Endothelial cell of umbilical vein (primary cell): ENCODE results near the gene EPS8L1. TPM values are rescaled to one million over a fixed set of nuclear protein-coding genes. Genes with fewer than 3 reads are reported as not detected.

Experiments used
- BruUV-seq: library from RNA; stranded (reverse); fragments of 400-500 nt; replicated peaks from 2 replicates; lab custom pipeline; 2021; lab: Mats Ljungman, UMichigan
- CTCF ChIA-PET: fragments of 300-600, 350-600 bp; sonication (Branson Sonifier 250); formaldehyde crosslinking; loops from one replicate; lab custom pipeline; 2021; ENCODE audit warnings: antibody characterized with exemption, inconsistent platforms; lab: Charles Lee
- POLR2A ChIA-PET: fragments of 300-600, 350-600 bp; sonication (Branson Sonifier 250); formaldehyde crosslinking; loops from one replicate; lab custom pipeline; 2021; ENCODE audit warnings: antibody characterized with exemption, inconsistent platforms; lab: Charles Lee
- DNase-seq: peaks from one replicate; pipeline ENCODE4 v3.0.0-alpha.2; 2011; ENCODE audit warnings: low read depth, low spot score
- FAIRE-seq: peaks from 2 replicates; lab custom pipeline; 2011; peaks lifted over from hg19 to GRCh38; lab: Jason Lieb, UNC
- H2AFZ ChIP-seq: 2 replicates; pipeline ENCODE4 v1.6.0; 2012; ENCODE audit warnings: low read depth, low read length, control low read depth, inconsistent platforms
- H3K27ac ChIP-seq: 2 replicates; pipeline ENCODE4 v1.5.1; 2011; ENCODE audit warnings: low read depth, mild to moderate bottlenecking, control low read depth, low read length, moderate library complexity; ENCODE audit not compliant: insufficient read depth
- H3K27me3 ChIP-seq, 2 experiments: 2 replicates each; pipeline versions ENCODE4 v1.6.0 to v1.6.1; 2011; ENCODE audit warnings: low read length in 2 of 2, mixed read lengths in 1 of 2; ENCODE audit not compliant: control insufficient read depth in 2 of 2, insufficient read depth in 2 of 2
- H3K36me3 ChIP-seq, 2 experiments: 2 replicates in 1 of 2; 3 replicates in 1 of 2; pipeline ENCODE4 v1.5.1; 2011; ENCODE audit warnings: low read length in 2 of 2, mild to moderate bottlenecking in 1 of 2, moderate library complexity in 1 of 2; ENCODE audit not compliant: control insufficient read depth in 2 of 2, insufficient read depth in 2 of 2; ENCODE audit errors: extremely low read depth in 1 of 2
- H3K4me1 ChIP-seq: 3 replicates; pipeline ENCODE4 v1.5.1; 2011; ENCODE audit warnings: mild to moderate bottlenecking, low read length; ENCODE audit not compliant: control insufficient read depth, insufficient read depth; ENCODE audit errors: extremely low read depth
- H3K4me2 ChIP-seq: 2 replicates; pipeline ENCODE4 v1.6.1; 2011; ENCODE audit warnings: low read length, control low read depth, mixed read lengths; ENCODE audit not compliant: insufficient read depth
- H3K4me3 ChIP-seq, 3 experiments: fragments of 200-600 bp in 1 of 3; sonication (generic), shearing (Covaris generic) in 1 of 3; replicated peaks in 1 of 3; 2 replicates each; pipeline ENCODE4 v1.5.1; 2011 to 2016; ENCODE audit warnings: control low read depth in 3 of 3, low read length in 3 of 3, mild to moderate bottlenecking in 2 of 3, inconsistent platforms in 1 of 3, low read depth in 1 of 3, moderate library complexity in 1 of 3; ENCODE audit not compliant: insufficient read depth in 1 of 3
- H3K79me2 ChIP-seq: 2 replicates; pipeline ENCODE4 v1.6.0; 2012; ENCODE audit warnings: low read length, inconsistent platforms; ENCODE audit not compliant: control insufficient read depth, insufficient read depth
- H3K9ac ChIP-seq: replicated peaks from 2 replicates; pipeline ENCODE3; 2011; ENCODE audit warnings: low read length, control low read depth; ENCODE audit not compliant: insufficient read depth; ENCODE audit errors: extremely low read depth
- H3K9me1 ChIP-seq: replicated peaks from 3 replicates; pipeline ENCODE4 v1.6.0; 2011; ENCODE audit warnings: mild to moderate bottlenecking, low read length; ENCODE audit not compliant: control insufficient read depth, insufficient read depth; ENCODE audit errors: extremely low read depth
- H3K9me3 ChIP-seq: replicated peaks from 2 replicates; pipeline ENCODE4 v1.5.1; 2012; ENCODE audit warnings: low read length, inconsistent platforms; ENCODE audit not compliant: control insufficient read depth, insufficient read depth
- H4K20me1 ChIP-seq: replicated peaks from 2 replicates; pipeline ENCODE3; 2011; ENCODE audit warnings: mild to moderate bottlenecking, low read length; ENCODE audit not compliant: control insufficient read depth, insufficient read depth; ENCODE audit errors: extremely low read depth
- CTCF ChIP-seq, 2 donors: IDR thresholded peaks; 1 replicate in 1 of 2; 2 replicates in 1 of 2; pipeline ENCODE4 v1.5.1; 2011; ENCODE audit warnings: low read length in 2 of 2, mild to moderate bottlenecking in 2 of 2, moderate library complexity in 2 of 2, control low read depth in 1 of 2, inconsistent platforms in 1 of 2, low read depth in 1 of 2; ENCODE audit not compliant: insufficient read depth in 1 of 2; ENCODE audit errors: extremely low read depth in 1 of 2
- FOS ChIP-seq: IDR thresholded peaks from 2 replicates; pipeline ENCODE4 v1.6.1; 2011; ENCODE audit warnings: mild to moderate bottlenecking, low read length, moderate library complexity, borderline replicate concordance; ENCODE audit not compliant: insufficient read depth
- GATA2 ChIP-seq: IDR thresholded peaks from 2 replicates; pipeline ENCODE4 v1.7.0; 2011; ENCODE audit warnings: low read depth, mild to moderate bottlenecking, moderate library complexity, mixed read lengths, low read length; ENCODE audit not compliant: insufficient read length, insufficient read depth
- JUN ChIP-seq: IDR thresholded peaks from 2 replicates; pipeline ENCODE4 v1.6.1; 2011; ENCODE audit warnings: borderline replicate concordance, low read depth; ENCODE audit not compliant: insufficient read length, insufficient read depth
- MAX ChIP-seq: IDR thresholded peaks from 2 replicates; pipeline ENCODE4 v1.6.1; 2011; ENCODE audit not compliant: insufficient read depth, insufficient read length
- MYC ChIP-seq: IDR thresholded peaks from one replicate; pipeline ENCODE4 v1.6.1; 2011; ENCODE audit warnings: mild to moderate bottlenecking, low read depth, low read length
- POLR2A ChIP-seq: IDR thresholded peaks from 2 replicates; pipeline ENCODE4 v1.6.1; 2012; ENCODE audit warnings: low read depth, mild to moderate bottlenecking, control low read depth, low read length
- POLR2AphosphoS5 ChIP-seq: IDR thresholded peaks from 2 replicates; pipeline ENCODE4 v1.6.1; 2012; ENCODE audit warnings: low read depth, mild to moderate bottlenecking, control low read depth, low read length, moderate library complexity; ENCODE audit not compliant: insufficient read depth
- dilution Hi-C: fragments of 300-500 bp; cut with MboI; formaldehyde crosslinking; loops from one replicate; pipeline ENCODE4 v1.15.0; 2019; ENCODE audit warnings: low sequenced_read_pairs; ENCODE audit not compliant: extremely low pct_ligation_motif_present
- intact Hi-C: fragments of 100-400 bp; cut with micrococcal nuclease; formaldehyde crosslinking; loops from one replicate; pipeline ENCODE4 v1.10.0; 2022
- polyA plus RNA-seq, 4 experiments: library from polyadenylated mRNA; depleted of rRNA in 3 of 4; stranded (reverse) in 3 of 4; unstranded in 1 of 4; fragments of >200 nt; gene quantifications; 2 replicates each; pipeline versions ENCODE4 v1.2.1 to v1.2.3, GENCODE V29; 2011 to 2012; ENCODE audit warnings: missing spikeins in 1 of 4
- total RNA-seq: library from RNA; stranded (reverse); gene quantifications from 2 replicates; pipeline ENCODE4 v1.2.3, GENCODE V29; 2021

The EPS8L1 gene
- total and polyA plus RNA-seq, 2 donors (not counting 3 experiments of a cell fraction or from before 2014, with no cell fraction given) = 15.9 to 28.9 TPM

GRCh38 chr19:55086730-55087541 is 11.3 kb downstream of the EPS8L1 start:
- Histone ChIP-seq H3K36me3 (peaks cover 2 to 13% of the 10 kb centered on the region in 2 experiments), H3K4me2 (peak overlapping the region; percentile 75), H3K27ac (peak overlapping the region; percentile 67), H3K4me3 (peak overlapping the region; percentile 31 to 77 (median 55)), H3K4me1 (peaks cover 23% of the 10 kb centered on the region), H4K20me1 (no peaks in the 10 kb centered on the region), H3K79me2 (peaks cover 5% of the 10 kb centered on the region), H3K27me3 (peaks cover 0 to 3% of the 10 kb centered on the region in 2 experiments), H3K9me1 (no peaks in the 10 kb centered on the region), H2AFZ (peak overlapping the region; percentile 77), H3K9ac (peak overlapping the region; percentile 64), H3K9me3 (no peaks in the 10 kb centered on the region)
- DNase-seq = peak; percentile 97
- peak; percentile 6 for TF ChIP-seq MAX
- TF ChIP-seq POLR2A = peak; percentile 81
- no peak for TF ChIP-seq JUN
- no peak for TF ChIP-seq GATA2
- peak; percentile 58 for TF ChIP-seq POLR2AphosphoS5
- POLR2A ChIA-PET = interaction anchor here (0.6 to 1.6 kb wide), 3 partner anchors 29 to 623 kb away, joined by 4 to 5 read pairs (median 5); partner anchors contain the start of genes LENG9 and UBE2S
- CTCF ChIA-PET = interaction anchor here (0.8 to 3.7 kb wide), 10 partner anchors 9 to 417 kb away, joined by 3 to 38 read pairs (median 6); partner anchors contain the start of genes DNAAF3, PPP1R12C and TMEM238
- dilution Hi-C loops (no loop called here), intact Hi-C loops (loop anchor here (1.0 to 5.0 kb wide), 5 partner anchors 30 to 555 kb away; partner anchors contain the start of genes PPP1R12C, PPP6R1, ZNF580 and ZNF581)
- peak; percentile 99 for FAIRE-seq
- no TSS peak for BruUV-seq

GRCh38 chr19:55087542-55087901 is 11.9 kb downstream of the EPS8L1 start:
- no peaks in the 10 kb centered on the region for H3K9me1 ChIP-seq
- peak overlapping the region; percentile 75 for H3K4me2 ChIP-seq
- no peak for FAIRE-seq
- peaks cover 5% of the 10 kb centered on the region for H3K79me2 ChIP-seq
- H3K27ac ChIP-seq = peak overlapping the region; percentile 67
- no peak for TF ChIP-seq FOS
- TF ChIP-seq MYC = no peak
- no peak for TF ChIP-seq JUN
- TF ChIP-seq GATA2 = no peak
- TF ChIP-seq CTCF (IDR thresholded peaks at IDR 0.05; ENCODE audit: extremely low read depth in 1 of 2, insufficient read depth in 1 of 2, low read depth in 1 of 2, low read length in 2 of 2) = no peak
- peak; percentile 18 for TF ChIP-seq POLR2A
- no peak for TF ChIP-seq MAX
- peaks cover 2 to 13% of the 10 kb centered on the region in 2 experiments for H3K36me3 ChIP-seq
- peaks cover 18% of the 10 kb centered on the region for H3K4me1 ChIP-seq
- H3K9ac ChIP-seq = peak overlapping the region; percentile 64
- peak overlapping the region; percentile 67 for H2AFZ ChIP-seq
- H4K20me1 ChIP-seq = no peaks in the 10 kb centered on the region
- H3K4me3 ChIP-seq = peak overlapping the region; percentile 31 to 77 (median 55)
- dilution Hi-C loops = no loop called here
- no peak for DNase-seq
- CTCF ChIA-PET = interaction anchor here (0.8 to 3.7 kb wide), 14 partner anchors 9 to 417 kb away, joined by 3 to 51 read pairs (median 6); partner anchors contain the start of genes DNAAF3, PPP1R12C and TMEM238
- H3K9me3 ChIP-seq = no peaks in the 10 kb centered on the region
- POLR2A ChIA-PET = interaction anchor here (0.7 to 1.6 kb wide), 2 partner anchors 29 to 320 kb away, joined by 4 to 5 read pairs; partner anchors contain the start of gene UBE2S
- H3K27me3 ChIP-seq = peaks cover 0 to 3% of the 10 kb centered on the region in 2 experiments
- intact Hi-C loops = loop anchor here (1.0 to 5.0 kb wide), 5 partner anchors 30 to 555 kb away; partner anchors contain the start of genes PPP1R12C, PPP6R1, ZNF580 and ZNF581
- TSS peak; percentile 71 for BruUV-seq
